H9 (cell line): ENCODE results near the gene PRIMPOL. TPM values are rescaled to one million over a fixed set of nuclear protein-coding genes. Genes with fewer than 3 reads are reported as not detected.

Experiments
- DNase-seq: peaks from one replicate; pipeline ENCODE4 v3.0.0-alpha.2; 2017
- H2AFZ ChIP-seq: one replicate; pipeline ENCODE4 v1.6.1; 2013; ENCODE audit warnings: mild to moderate bottlenecking, low read length, control low read depth, moderate library complexity
- H2AK5ac ChIP-seq: 2 replicates; pipeline ENCODE4 v1.6.1; 2013; ENCODE audit warnings: low read length, control low read depth, mixed read lengths; ENCODE audit not compliant: insufficient read length
- H2BK120ac ChIP-seq: one replicate; pipeline ENCODE4 v1.6.1; 2013; ENCODE audit warnings: low read depth, mild to moderate bottlenecking, low read length, control low read depth, inconsistent platforms; ENCODE audit not compliant: poor library complexity, severe bottlenecking
- H2BK12ac ChIP-seq: 2 replicates; pipeline ENCODE4 v1.6.1; 2013; ENCODE audit warnings: low read length, control low read depth, mixed read lengths, low read depth; ENCODE audit not compliant: insufficient read length
- H2BK15ac ChIP-seq: 2 replicates; pipeline ENCODE4 v1.6.1; 2013; ENCODE audit warnings: low read depth, low read length, control low read depth
- H2BK20ac ChIP-seq: one replicate; pipeline ENCODE4 v1.6.1; 2013; ENCODE audit warnings: low read depth, mild to moderate bottlenecking, low read length, control low read depth, inconsistent platforms; ENCODE audit not compliant: poor library complexity, severe bottlenecking
- H2BK5ac ChIP-seq: 2 replicates; pipeline ENCODE4 v1.6.1; 2013; ENCODE audit warnings: low read length, control low read depth, mixed read lengths; ENCODE audit not compliant: insufficient read length
- H3K14ac ChIP-seq: 2 replicates; pipeline ENCODE4 v1.6.1; 2013; ENCODE audit warnings: low read length, control low read depth; ENCODE audit not compliant: insufficient read depth
- H3K18ac ChIP-seq: 2 replicates; pipeline ENCODE4 v1.6.1; 2013; ENCODE audit warnings: low read depth, mild to moderate bottlenecking, mixed read lengths, low read length, control low read depth; ENCODE audit not compliant: insufficient read length
- H3K23ac ChIP-seq: 2 replicates; pipeline ENCODE4 v1.6.1; 2013; ENCODE audit warnings: low read length, control low read depth, mixed read lengths, low read depth; ENCODE audit not compliant: insufficient read length
- H3K23me2 ChIP-seq: 2 replicates; pipeline ENCODE4 v1.6.1; 2013; ENCODE audit warnings: low read depth, mild to moderate bottlenecking, mixed read lengths, low read length, control low read depth; ENCODE audit not compliant: insufficient read length, poor library complexity, severe bottlenecking
- H3K27ac ChIP-seq: 2 replicates; pipeline ENCODE4 v1.5.1; 2013; ENCODE audit warnings: low read length, control low read depth, mixed read lengths, low read depth; ENCODE audit not compliant: insufficient read length
- H3K27me3 ChIP-seq: 2 replicates; pipeline ENCODE4 v1.6.1; 2013; ENCODE audit warnings: low read length, control low read depth, inconsistent platforms; ENCODE audit not compliant: insufficient read depth
- H3K4ac ChIP-seq: 2 replicates; pipeline ENCODE4 v1.6.1; 2013; ENCODE audit warnings: low read depth, mild to moderate bottlenecking, control low read depth, inconsistent platforms, low read length, moderate library complexity
- H3K4me1 ChIP-seq: 2 replicates; pipeline ENCODE4 v1.6.1; 2013; ENCODE audit warnings: low read length, control low read depth, inconsistent platforms; ENCODE audit not compliant: insufficient read depth
- H3K4me2 ChIP-seq: 2 replicates; pipeline ENCODE4 v1.6.1; 2013; ENCODE audit warnings: low read length, control low read depth, mixed read lengths; ENCODE audit not compliant: insufficient read length, insufficient read depth
- H3K56ac ChIP-seq: 2 replicates; pipeline ENCODE4 v1.6.1; 2013; ENCODE audit warnings: low read depth, mild to moderate bottlenecking, mixed read lengths, low read length, control low read depth; ENCODE audit not compliant: insufficient read length
- H3K79me1 ChIP-seq: 2 replicates; pipeline ENCODE4 v1.6.1; 2013; ENCODE audit warnings: low read depth, mild to moderate bottlenecking, moderate library complexity, low read length, control low read depth, inconsistent platforms; ENCODE audit not compliant: insufficient read depth, poor library complexity, severe bottlenecking
- H3K79me2 ChIP-seq: 2 replicates; pipeline ENCODE4 v1.6.1; 2013; ENCODE audit warnings: low read length, control low read depth, inconsistent platforms; ENCODE audit not compliant: insufficient read depth
- H3K9ac ChIP-seq: 2 replicates; pipeline ENCODE4 v1.6.1; 2013; ENCODE audit warnings: low read length, control low read depth, mixed read lengths; ENCODE audit not compliant: insufficient read length; ENCODE audit errors: extremely low read depth
- H3K9me3 ChIP-seq: one replicate; pipeline ENCODE4 v1.6.1; 2013; ENCODE audit warnings: low read depth, low read length, inconsistent platforms; ENCODE audit not compliant: control insufficient read depth
- H3T11ph ChIP-seq: one replicate; pipeline ENCODE4 v1.6.1; 2013; ENCODE audit warnings: mild to moderate bottlenecking, low read length, control low read depth, inconsistent platforms
- H4K20me1 ChIP-seq: one replicate; pipeline ENCODE4 v1.6.1; 2013; ENCODE audit not compliant: control insufficient read depth, insufficient read length, insufficient read depth
- H4K5ac ChIP-seq: 2 replicates; pipeline ENCODE4 v1.6.1; 2013; ENCODE audit warnings: low read depth, mild to moderate bottlenecking, mixed read lengths, low read length, control low read depth; ENCODE audit not compliant: insufficient read length
- H4K8ac ChIP-seq: replicated peaks from 2 replicates; pipeline ENCODE4 v1.6.1; 2013; ENCODE audit warnings: low read length, control low read depth, mixed read lengths, low read depth; ENCODE audit not compliant: insufficient read length
- H4K91ac ChIP-seq: 2 replicates; pipeline ENCODE4 v1.6.1; 2013; ENCODE audit warnings: low read depth, mild to moderate bottlenecking, moderate library complexity, mixed read lengths, low read length, control low read depth; ENCODE audit not compliant: insufficient read length
- H3K27ac Mint-ChIP-seq, 3 experiments: 2 replicates in 2 of 3; 3 replicates in 1 of 3; pipeline ENCODE4 v1.8.0; 2020 to 2021; ENCODE audit warnings: mixed read lengths in 3 of 3, mild to moderate bottlenecking in 1 of 3, moderate library complexity in 1 of 3
- H3K27me3 Mint-ChIP-seq: 2 replicates; pipeline ENCODE4 v1.8.0; 2021; ENCODE audit warnings: low read depth, mild to moderate bottlenecking, moderate library complexity, mixed read lengths
- H3K36me3 Mint-ChIP-seq, 3 experiments: 2 replicates in 2 of 3; 3 replicates in 1 of 3; pipeline ENCODE4 v1.8.0; 2020 to 2021; ENCODE audit warnings: low read depth in 3 of 3, mixed read lengths in 3 of 3; ENCODE audit not compliant: insufficient read depth in 1 of 3
- H3K4me1 Mint-ChIP-seq, 2 experiments: 2 replicates each; pipeline ENCODE4 v1.8.0; 2020; ENCODE audit warnings: mixed read lengths in 2 of 2
- H3K4me3 Mint-ChIP-seq, 2 experiments: 2 replicates in 1 of 2; 3 replicates in 1 of 2; pipeline ENCODE4 v1.8.0; 2020 to 2021; ENCODE audit warnings: mild to moderate bottlenecking in 2 of 2, mixed read lengths in 2 of 2, moderate library complexity in 1 of 2
- H3K9me3 Mint-ChIP-seq, 2 experiments: 2 replicates in 1 of 2; 3 replicates in 1 of 2; pipeline ENCODE4 v1.8.0; 2020; ENCODE audit warnings: mild to moderate bottlenecking in 2 of 2, mixed read lengths in 2 of 2, moderate library complexity in 1 of 2
- WGBS: extraction: QIAGEN DNeasy Blood & Tissue Kit; methylation state at CpG from one replicate; pipeline ENCODE4 v1.1.7; 2013; ENCODE audit warnings: missing lambda C conversion rate, low lambda C conversion rate, mixed read lengths; ENCODE audit not compliant: insufficient read length; ENCODE audit errors: extremely low coverage; 5-methylcytosine and 5-hydroxymethylcytosine counted together
- total RNA-seq: library from RNA; stranded (reverse); gene quantifications from 2 replicates; pipeline ENCODE4 v1.2.1, GENCODE V29; 2021
- TF ChIP-seq, protein P1 (sequence below): fragments of 200-600 bp; sonication (generic); conservative IDR thresholded peaks from 3 replicates; pipeline ENCODE4 v1.8.0; 2021; ENCODE audit warnings: antibody characterized with exemption, mild to moderate bottlenecking

Gene PRIMPOL
- total RNA-seq, 1 experiment from 2014 or later = 4.9 TPM

DNA sequence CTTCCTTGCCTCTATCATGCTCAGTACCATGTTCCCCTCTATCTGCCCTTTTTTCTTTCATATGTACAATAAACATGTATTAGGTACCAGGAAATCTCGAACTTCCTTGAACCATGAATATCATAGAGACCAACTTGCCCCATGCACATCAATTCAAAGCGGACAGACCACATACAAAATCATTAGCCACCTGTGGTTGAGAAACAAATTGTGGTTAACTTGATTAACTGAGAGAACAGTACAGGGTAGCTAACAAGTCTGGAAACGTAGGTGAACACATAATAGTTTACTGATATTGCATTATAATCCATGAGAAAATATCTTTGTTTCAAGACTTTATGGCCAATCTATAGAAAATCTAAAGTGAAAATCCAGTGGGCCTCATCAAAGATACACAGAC lies 8.5 kb upstream of the PRIMPOL start:
- no peak overlapping the region for H4K8ac ChIP-seq
- H3K23ac ChIP-seq = no peak overlapping the region
- no peaks in the 10 kb centered on the region for H4K20me1 ChIP-seq
- H3T11ph ChIP-seq = no peak overlapping the region
- no peak overlapping the region for H3K4ac ChIP-seq
- H2BK20ac ChIP-seq = no peak overlapping the region
- no peak for DNase-seq
- H4K91ac ChIP-seq = no peak overlapping the region
- no peak overlapping the region for H3K4me2 ChIP-seq
- TF ChIP-seq, protein P1, sequence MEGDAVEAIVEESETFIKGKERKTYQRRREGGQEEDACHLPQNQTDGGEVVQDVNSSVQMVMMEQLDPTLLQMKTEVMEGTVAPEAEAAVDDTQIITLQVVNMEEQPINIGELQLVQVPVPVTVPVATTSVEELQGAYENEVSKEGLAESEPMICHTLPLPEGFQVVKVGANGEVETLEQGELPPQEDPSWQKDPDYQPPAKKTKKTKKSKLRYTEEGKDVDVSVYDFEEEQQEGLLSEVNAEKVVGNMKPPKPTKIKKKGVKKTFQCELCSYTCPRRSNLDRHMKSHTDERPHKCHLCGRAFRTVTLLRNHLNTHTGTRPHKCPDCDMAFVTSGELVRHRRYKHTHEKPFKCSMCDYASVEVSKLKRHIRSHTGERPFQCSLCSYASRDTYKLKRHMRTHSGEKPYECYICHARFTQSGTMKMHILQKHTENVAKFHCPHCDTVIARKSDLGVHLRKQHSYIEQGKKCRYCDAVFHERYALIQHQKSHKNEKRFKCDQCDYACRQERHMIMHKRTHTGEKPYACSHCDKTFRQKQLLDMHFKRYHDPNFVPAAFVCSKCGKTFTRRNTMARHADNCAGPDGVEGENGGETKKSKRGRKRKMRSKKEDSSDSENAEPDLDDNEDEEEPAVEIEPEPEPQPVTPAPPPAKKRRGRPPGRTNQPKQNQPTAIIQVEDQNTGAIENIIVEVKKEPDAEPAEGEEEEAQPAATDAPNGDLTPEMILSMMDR = no peak
- H3K4me1 Mint-ChIP-seq = peaks cover 36 to 52% of the 10 kb centered on the region in 2 experiments
- H3K23me2 ChIP-seq = no peaks in the 10 kb centered on the region
- no peak overlapping the region for H2BK120ac ChIP-seq
- no peak overlapping the region for H2BK12ac ChIP-seq
- H3K27ac Mint-ChIP-seq = no peak overlapping the region
- H3K9ac ChIP-seq = no peak overlapping the region
- no peaks in the 10 kb centered on the region for H3K79me1 ChIP-seq
- H3K9me3 Mint-ChIP-seq = no peaks in the 10 kb centered on the region
- peaks cover 36% of the 10 kb centered on the region; the same call in 1 of the 2 replicates for H3K79me2 ChIP-seq
- H2BK15ac ChIP-seq = no peak overlapping the region
- WGBS = no CpG with 5 or more reads among the region's 3 CpGs
- H3K4me1 ChIP-seq = peaks cover 6% of the 10 kb centered on the region
- H3K27me3 ChIP-seq = no peaks in the 10 kb centered on the region
- no peak overlapping the region for H2AK5ac ChIP-seq
- H2BK5ac ChIP-seq = no peak overlapping the region
- no peaks in the 10 kb centered on the region for H3K9me3 ChIP-seq
- H3K14ac ChIP-seq = no peak overlapping the region
- no peak overlapping the region for H4K5ac ChIP-seq
- H3K18ac ChIP-seq = no peak overlapping the region
- H3K36me3 Mint-ChIP-seq = peaks cover 24 to 51% (median 46%) of the 10 kb centered on the region in 3 experiments
- H3K27ac ChIP-seq = no peak overlapping the region
- no peak overlapping the region for H3K4me3 Mint-ChIP-seq
- H2AFZ ChIP-seq = no peak overlapping the region
- H3K56ac ChIP-seq = no peak overlapping the region
- H3K27me3 Mint-ChIP-seq = no peaks in the 10 kb centered on the region
